ENCODE results near the gene MLLT6. TPM values are rescaled to one million over a fixed set of nuclear protein-coding genes. Genes with fewer than 3 reads are reported as not detected.

MLLT6 gene
- total and polyA plus RNA-seq, 2 of the 13 experiments (the other 11 are each of a cell fraction or from before 2014, with no cell fraction given), result 50.7 to 69.5 TPM

DNA sequence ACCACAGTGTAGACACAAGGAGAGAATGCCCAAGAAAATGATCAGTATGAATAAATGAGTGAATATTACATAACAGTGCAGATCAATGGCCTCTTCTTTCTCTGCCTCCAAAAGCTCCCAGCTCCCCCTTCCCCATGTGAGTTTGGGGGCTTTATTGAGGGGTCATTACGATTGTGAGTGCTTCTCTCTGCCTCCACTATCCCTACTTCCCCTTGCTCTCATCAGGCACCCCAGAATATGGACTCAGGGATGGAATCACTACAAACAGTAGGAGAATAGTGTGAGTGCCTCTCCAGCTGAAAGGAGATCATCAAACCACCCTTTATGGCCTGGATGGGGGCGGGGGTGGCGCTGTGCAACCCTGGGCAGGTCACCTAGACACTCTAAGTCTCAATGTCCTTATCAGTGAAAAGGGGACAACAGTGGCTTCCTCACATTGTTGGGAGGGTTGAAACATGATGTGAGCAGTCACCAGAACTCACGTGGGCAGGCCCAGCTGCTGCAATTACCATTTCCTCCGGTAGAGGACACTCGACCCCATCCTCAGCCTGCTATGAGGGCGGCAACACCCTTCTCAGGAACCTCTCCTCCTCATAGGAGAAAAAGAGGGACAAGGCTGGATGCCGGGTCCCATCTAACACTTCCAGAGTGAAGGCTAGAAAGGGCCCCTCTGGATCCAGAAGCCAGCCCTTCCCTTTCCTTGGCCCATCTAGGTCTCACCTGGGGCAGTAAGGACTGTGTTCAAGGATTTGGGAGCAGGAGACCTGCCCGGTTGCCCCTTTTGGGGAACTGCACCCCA, 28.2 kb upstream of the MLLT6 start (continued):
- TF ChIP-seq RXRB (CRISPR knock-in tag; IDR thresholded peaks at IDR 0.05; ENCODE audit: borderline replicate concordance) (peak; percentile 81), ZFP36L1 (CRISPR knock-in tag; IDR thresholded peaks at IDR 0.05) (no peak), ZNF605 (CRISPR knock-in tag; IDR thresholded peaks at IDR 0.05) (peak; percentile 66), SYNCRIP (IDR thresholded peaks at IDR 0.05; ENCODE audit: insufficient read depth, low read depth, low read length) (no peak), FOXJ3 (CRISPR knock-in tag; IDR thresholded peaks at IDR 0.05; ENCODE audit: borderline replicate concordance) (no peak), TRIM24 (CRISPR knock-in tag; IDR thresholded peaks at IDR 0.05) (no peak), TCF7L2 (IDR thresholded peaks at IDR 0.05; ENCODE audit: low read depth, low read length) (no peak), GTF3A (CRISPR knock-in tag; conservative IDR thresholded peaks at IDR 0.05) (peak; percentile 73; the same call in 1 of the 2 replicates), ZNF777 (CRISPR knock-in tag; IDR thresholded peaks at IDR 0.05) (no peak), PHF21A (CRISPR knock-in tag; IDR thresholded peaks at IDR 0.05) (peak; percentile 62; the same call in 1 of the 2 replicates), ZNF264 (CRISPR knock-in tag; IDR thresholded peaks at IDR 0.05) (0 out of 2 replicates have a peak, but pooled peaks have one; percentile 52), ZNF468 (CRISPR knock-in tag; IDR thresholded peaks at IDR 0.05) (no peak), TOE1 (CRISPR knock-in tag; IDR thresholded peaks at IDR 0.05) (no peak), IKZF4 (CRISPR knock-in tag; IDR thresholded peaks at IDR 0.05; ENCODE audit: borderline replicate concordance, low read depth, not compliant biosample characterization) (no peak), ATRX (CRISPR knock-in tag; IDR thresholded peaks at IDR 0.05; ENCODE audit: borderline replicate concordance) (no peak), ZNF10 (CRISPR knock-in tag; IDR thresholded peaks at IDR 0.05; ENCODE audit: borderline replicate concordance, low read depth) (no peak), ZNF570 (CRISPR knock-in tag; IDR thresholded peaks at IDR 0.05; ENCODE audit: borderline replicate concordance) (no peak), SMAD9 (CRISPR knock-in tag; IDR thresholded peaks at IDR 0.05) (no peak), ZNF160 (CRISPR knock-in tag; IDR thresholded peaks at IDR 0.05) (no peak)
- TF ChIP-seq, protein P1, sequence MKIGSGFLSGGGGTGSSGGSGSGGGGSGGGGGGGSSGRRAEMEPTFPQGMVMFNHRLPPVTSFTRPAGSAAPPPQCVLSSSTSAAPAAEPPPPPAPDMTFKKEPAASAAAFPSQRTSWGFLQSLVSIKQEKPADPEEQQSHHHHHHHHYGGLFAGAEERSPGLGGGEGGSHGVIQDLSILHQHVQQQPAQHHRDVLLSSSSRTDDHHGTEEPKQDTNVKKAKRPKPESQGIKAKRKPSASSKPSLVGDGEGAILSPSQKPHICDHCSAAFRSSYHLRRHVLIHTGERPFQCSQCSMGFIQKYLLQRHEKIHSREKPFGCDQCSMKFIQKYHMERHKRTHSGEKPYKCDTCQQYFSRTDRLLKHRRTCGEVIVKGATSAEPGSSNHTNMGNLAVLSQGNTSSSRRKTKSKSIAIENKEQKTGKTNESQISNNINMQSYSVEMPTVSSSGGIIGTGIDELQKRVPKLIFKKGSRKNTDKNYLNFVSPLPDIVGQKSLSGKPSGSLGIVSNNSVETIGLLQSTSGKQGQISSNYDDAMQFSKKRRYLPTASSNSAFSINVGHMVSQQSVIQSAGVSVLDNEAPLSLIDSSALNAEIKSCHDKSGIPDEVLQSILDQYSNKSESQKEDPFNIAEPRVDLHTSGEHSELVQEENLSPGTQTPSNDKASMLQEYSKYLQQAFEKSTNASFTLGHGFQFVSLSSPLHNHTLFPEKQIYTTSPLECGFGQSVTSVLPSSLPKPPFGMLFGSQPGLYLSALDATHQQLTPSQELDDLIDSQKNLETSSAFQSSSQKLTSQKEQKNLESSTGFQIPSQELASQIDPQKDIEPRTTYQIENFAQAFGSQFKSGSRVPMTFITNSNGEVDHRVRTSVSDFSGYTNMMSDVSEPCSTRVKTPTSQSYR (CRISPR knock-in tag; IDR thresholded peaks at IDR 0.05; ENCODE audit: borderline replicate concordance), result peak; percentile 57; the same call in 1 of the 2 replicates
- TF ChIP-seq, protein P2, sequence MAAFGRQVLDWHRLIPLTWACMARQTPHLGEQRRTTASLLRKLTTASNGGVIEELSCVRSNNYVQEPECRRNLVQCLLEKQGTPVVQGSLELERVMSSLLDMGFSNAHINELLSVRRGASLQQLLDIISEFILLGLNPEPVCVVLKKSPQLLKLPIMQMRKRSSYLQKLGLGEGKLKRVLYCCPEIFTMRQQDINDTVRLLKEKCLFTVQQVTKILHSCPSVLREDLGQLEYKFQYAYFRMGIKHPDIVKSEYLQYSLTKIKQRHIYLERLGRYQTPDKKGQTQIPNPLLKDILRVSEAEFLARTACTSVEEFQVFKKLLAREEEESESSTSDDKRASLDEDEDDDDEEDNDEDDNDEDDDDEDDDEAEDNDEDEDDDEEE (CRISPR knock-in tag; IDR thresholded peaks at IDR 0.05), result no peak
- TF ChIP-seq, protein P3, sequence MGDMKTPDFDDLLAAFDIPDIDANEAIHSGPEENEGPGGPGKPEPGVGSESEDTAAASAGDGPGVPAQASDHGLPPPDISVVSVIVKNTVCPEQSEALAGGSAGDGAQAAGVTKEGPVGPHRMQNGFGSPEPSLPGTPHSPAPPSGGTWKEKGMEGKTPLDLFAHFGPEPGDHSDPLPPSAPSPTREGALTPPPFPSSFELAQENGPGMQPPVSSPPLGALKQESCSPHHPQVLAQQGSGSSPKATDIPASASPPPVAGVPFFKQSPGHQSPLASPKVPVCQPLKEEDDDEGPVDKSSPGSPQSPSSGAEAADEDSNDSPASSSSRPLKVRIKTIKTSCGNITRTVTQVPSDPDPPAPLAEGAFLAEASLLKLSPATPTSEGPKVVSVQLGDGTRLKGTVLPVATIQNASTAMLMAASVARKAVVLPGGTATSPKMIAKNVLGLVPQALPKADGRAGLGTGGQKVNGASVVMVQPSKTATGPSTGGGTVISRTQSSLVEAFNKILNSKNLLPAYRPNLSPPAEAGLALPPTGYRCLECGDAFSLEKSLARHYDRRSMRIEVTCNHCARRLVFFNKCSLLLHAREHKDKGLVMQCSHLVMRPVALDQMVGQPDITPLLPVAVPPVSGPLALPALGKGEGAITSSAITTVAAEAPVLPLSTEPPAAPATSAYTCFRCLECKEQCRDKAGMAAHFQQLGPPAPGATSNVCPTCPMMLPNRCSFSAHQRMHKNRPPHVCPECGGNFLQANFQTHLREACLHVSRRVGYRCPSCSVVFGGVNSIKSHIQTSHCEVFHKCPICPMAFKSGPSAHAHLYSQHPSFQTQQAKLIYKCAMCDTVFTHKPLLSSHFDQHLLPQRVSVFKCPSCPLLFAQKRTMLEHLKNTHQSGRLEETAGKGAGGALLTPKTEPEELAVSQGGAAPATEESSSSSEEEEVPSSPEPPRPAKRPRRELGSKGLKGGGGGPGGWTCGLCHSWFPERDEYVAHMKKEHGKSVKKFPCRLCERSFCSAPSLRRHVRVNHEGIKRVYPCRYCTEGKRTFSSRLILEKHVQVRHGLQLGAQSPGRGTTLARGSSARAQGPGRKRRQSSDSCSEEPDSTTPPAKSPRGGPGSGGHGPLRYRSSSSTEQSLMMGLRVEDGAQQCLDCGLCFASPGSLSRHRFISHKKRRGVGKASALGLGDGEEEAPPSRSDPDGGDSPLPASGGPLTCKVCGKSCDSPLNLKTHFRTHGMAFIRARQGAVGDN (CRISPR knock-in tag; IDR thresholded peaks at IDR 0.05), result peak; percentile 51

Measured in HepG2 (cell line).